GM21367 (cell line): Measurements from ENCODE around the gene SPIN3.
"Not testable (repeated sequence)": the region's sequence is repeated elsewhere in the genome, so short reads cannot be mapped to it uniquely, and the experiment has no call there.

ENCODE experiments used
- ATAC-seq: cut with Tn5 transposase; IDR thresholded peaks from one replicate; pipeline ENCODE4 v1.9.1; 2021; ENCODE audit not compliant: unreplicated experiment

SPIN3 gene

GRCh38 chrX:56995271-56995994 is at the start of gene SPIN3:
TSS of gene SPIN3 (minus strand) at chrX:56995541. CDS start at chrX:56994947, 594 bp downstream.
- ATAC-seq, result peak; percentile 95

GRCh38 chrX:57044245-57044644 is 48.9 kb upstream of the SPIN3 start:
- no peak for ATAC-seq

GRCh38 chrX:57037265-57037664 is 41.9 kb upstream of the SPIN3 start:
- ATAC-seq, result not testable (repeated sequence)

GRCh38 chrX:56994375-56995270 is 718 bp downstream of the SPIN3 start:
- ATAC-seq, result no peak

GRCh38 chrX:56987741-56988140 is 7.6 kb downstream of the SPIN3 start:
- ATAC-seq, result peak; percentile 50

GRCh38 chrX:56986138-56986537 is 9.2 kb downstream of the SPIN3 start:
- no peak for ATAC-seq

- ATAC-seq, result peak; percentile 95
Observed at GRCh38 chrX:56978172-56978571, 17.2 kb downstream of the SPIN3 start.

- no peak for ATAC-seq
Observed at GRCh38 chrX:56975611-56976010, 19.7 kb downstream of the SPIN3 start.

GRCh38 chrX:56974408-56974807 is 20.9 kb downstream of the SPIN3 start:
- no peak for ATAC-seq

- ATAC-seq, result no peak
Observed at GRCh38 chrX:56969559-56969958, 25.8 kb downstream of the SPIN3 start.

- no peak for ATAC-seq
Observed at GRCh38 chrX:56968980-56969379, 26.4 kb downstream of the SPIN3 start.

- ATAC-seq, result no peak
Observed at GRCh38 chrX:56963377-56963776, 32.0 kb downstream of the SPIN3 start.

GRCh38 chrX:56947699-56948098 is 47.6 kb downstream of the SPIN3 start:
- no peak for ATAC-seq

GRCh38 chrX:56946201-56946600 is 49.1 kb downstream of the SPIN3 start:
- not testable (repeated sequence) for ATAC-seq

- ATAC-seq, result not testable (repeated sequence)
Observed at GRCh38 chrX:56945226-56945625, 50.1 kb downstream of the SPIN3 start.

GRCh38 chrX:56943264-56943663 is 52.1 kb downstream of the SPIN3 start:
- ATAC-seq, result no peak
